Measurements from ENCODE around the gene SLK. TPM values are rescaled to one million over a fixed set of nuclear protein-coding genes. Genes with fewer than 3 reads are reported as not detected.

Gene SLK
- total and polyA plus RNA-seq, 2 of the 13 experiments (the other 11 are each of a cell fraction or from before 2014, with no cell fraction given) = 3.4 to 22.8 TPM

DNA sequence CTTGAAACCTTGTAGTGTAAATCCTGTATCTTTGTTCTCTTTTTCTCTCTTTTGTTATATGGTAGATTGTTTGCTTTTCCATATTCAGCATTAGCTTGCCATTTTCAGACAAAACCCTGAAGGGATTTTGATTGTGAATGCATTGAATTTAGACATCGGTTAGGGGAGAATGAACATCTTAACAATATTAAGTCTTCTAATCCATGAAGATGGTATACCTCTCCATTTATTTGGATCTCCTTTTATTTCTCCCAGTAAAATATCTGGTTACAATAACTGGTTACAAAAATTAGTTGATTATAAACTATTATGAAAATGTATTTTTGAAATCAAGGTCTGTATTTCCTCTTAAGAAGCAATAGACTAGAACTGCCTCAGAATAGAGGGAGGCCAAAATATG lies 12.4 kb upstream of the SLK start (continued):
- TF ChIP-seq, protein P1, sequence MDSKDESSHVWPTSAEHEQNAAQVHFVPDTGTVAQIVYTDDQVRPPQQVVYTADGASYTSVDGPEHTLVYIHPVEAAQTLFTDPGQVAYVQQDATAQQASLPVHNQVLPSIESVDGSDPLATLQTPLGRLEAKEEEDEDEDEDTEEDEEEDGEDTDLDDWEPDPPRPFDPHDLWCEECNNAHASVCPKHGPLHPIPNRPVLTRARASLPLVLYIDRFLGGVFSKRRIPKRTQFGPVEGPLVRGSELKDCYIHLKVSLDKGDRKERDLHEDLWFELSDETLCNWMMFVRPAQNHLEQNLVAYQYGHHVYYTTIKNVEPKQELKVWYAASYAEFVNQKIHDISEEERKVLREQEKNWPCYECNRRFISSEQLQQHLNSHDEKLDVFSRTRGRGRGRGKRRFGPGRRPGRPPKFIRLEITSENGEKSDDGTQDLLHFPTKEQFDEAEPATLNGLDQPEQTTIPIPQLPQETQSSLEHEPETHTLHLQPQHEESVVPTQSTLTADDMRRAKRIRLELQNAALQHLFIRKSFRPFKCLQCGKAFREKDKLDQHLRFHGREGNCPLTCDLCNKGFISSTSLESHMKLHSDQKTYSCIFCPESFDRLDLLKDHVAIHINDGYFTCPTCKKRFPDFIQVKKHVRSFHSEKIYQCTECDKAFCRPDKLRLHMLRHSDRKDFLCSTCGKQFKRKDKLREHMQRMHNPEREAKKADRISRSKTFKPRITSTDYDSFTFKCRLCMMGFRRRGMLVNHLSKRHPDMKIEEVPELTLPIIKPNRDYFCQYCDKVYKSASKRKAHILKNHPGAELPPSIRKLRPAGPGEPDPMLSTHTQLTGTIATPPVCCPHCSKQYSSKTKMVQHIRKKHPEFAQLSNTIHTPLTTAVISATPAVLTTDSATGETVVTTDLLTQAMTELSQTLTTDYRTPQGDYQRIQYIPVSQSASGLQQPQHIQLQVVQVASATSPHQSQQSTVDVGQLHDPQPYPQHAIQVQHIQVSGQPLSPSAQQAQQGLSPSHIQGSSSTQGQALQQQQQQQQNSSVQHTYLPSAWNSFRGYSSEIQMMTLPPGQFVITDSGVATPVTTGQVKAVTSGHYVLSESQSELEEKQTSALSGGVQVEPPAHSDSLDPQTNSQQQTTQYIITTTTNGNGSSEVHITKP (CRISPR knock-in tag; IDR thresholded peaks at IDR 0.05; ENCODE audit: low read depth) = no peak
- TF ChIP-seq ZNF230 (CRISPR knock-in tag; IDR thresholded peaks at IDR 0.05) (no peak), ZNF251 (CRISPR knock-in tag; IDR thresholded peaks at IDR 0.05) (no peak), NR2F6 (IDR thresholded peaks at IDR 0.05) (no peak), NR2F6 (CRISPR knock-in tag; IDR thresholded peaks at IDR 0.05) (no peak), ZNF792 (CRISPR knock-in tag; IDR thresholded peaks at IDR 0.05) (no peak)

DNA sequence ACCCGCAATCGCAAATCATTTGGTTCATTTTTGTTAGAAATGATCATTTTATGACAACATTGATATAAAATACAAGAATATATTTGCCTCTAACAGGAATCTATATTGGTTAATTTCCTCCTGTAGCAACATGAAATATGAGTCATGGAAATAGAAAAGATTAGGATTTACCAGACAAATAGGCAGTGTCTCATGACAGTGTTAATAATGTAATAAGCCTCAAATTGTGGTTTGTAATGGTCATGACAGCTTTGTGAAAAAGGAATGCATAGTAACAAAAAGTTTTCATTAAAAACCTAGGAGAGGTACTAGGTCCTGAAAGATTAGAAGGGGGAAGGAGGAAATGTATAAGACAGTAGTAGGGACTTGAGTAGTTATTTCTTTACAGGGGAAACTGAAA lies 7.9 kb upstream of the SLK start:
- no peak for TF ChIP-seq NR3C1 (CRISPR knock-in tag; IDR thresholded peaks at IDR 0.05)
- in situ Hi-C loops (cut with HindIII; ENCODE audit: extremely low pct_ligation_motif_present, low pct_unique_long_range_greater_than_20kb) (no loop called here), intact Hi-C loops (cut with micrococcal nuclease; ENCODE audit: unreplicated experiment) (no loop called here)
- no peak overlapping the region for H3K9ac ChIP-seq (ENCODE audit: insufficient read depth, low read depth, low read length)
- WGBS (ENCODE audit: low lambda C conversion rate) = 1% methylated on average over 2 of the region's 2 CpGs
- no peaks in the 10 kb centered on the region for H3K79me2 ChIP-seq (ENCODE audit: insufficient read depth, low read length)
- H3K36me3 ChIP-seq (replicated peaks in 1 of 2; ENCODE audit: control insufficient read depth in 1 of 2, insufficient read depth in 2 of 2, low read length in 2 of 2) = no peaks in the 10 kb centered on the region
- peaks cover 6% of the 10 kb centered on the region; the same call in 1 of the 2 replicates for H3K4me1 ChIP-seq (ENCODE audit: insufficient read depth, low read length)
- H3K4me2 ChIP-seq (ENCODE audit: low read depth, low read length) = no peak overlapping the region
- DNase-seq (ENCODE audit: low spot score) (no peak), ATAC-seq (no peak), FAIRE-seq (no peak)
- no peak overlapping the region for H2AFZ ChIP-seq (ENCODE audit: low read length)
- no peak overlapping the region for H3K27ac ChIP-seq (ENCODE audit: extremely low read length, insufficient read depth, low read length)
- H3K9me3 ChIP-seq (ENCODE audit: low read length) = no peaks in the 10 kb centered on the region
- POLR2A ChIA-PET = no interaction called here
- no peaks in the 10 kb centered on the region for H4K20me1 ChIP-seq (ENCODE audit: insufficient read depth, low read length)
- peaks cover 0 to 5% of the 10 kb centered on the region in 2 experiments; a peak in 1 of 5 replicates for H3K27me3 ChIP-seq (ENCODE audit: control insufficient read depth in 1 of 2, insufficient read depth in 2 of 2, low read length in 2 of 2)
- CTCF ChIA-PET (ENCODE audit: low intra/inter-chr PET ratio, low total read pairs) = no interaction called here
- no peak overlapping the region for H3K4me3 ChIP-seq (replicated peaks in 1 of 3; ENCODE audit: insufficient read depth in 1 of 3, low read depth in 2 of 3, low read length in 3 of 3)
- no TSS peak for BruUV-seq (replicated peaks)

Measured in HepG2 (cell line).